HCT116 (cell line): ENCODE measurements around the gene TAX1BP1.

Source experiments
- ATF3 ChIP-seq: IDR thresholded peaks from 2 replicates; pipeline ENCODE4 v1.6.1; 2012
- CTCF ChIP-seq, 3 experiments: fragments of 200-600 bp in 1 of 3; sonication (generic) in 1 of 3; IDR thresholded peaks in 2 of 3; conservative IDR thresholded peaks in 1 of 3; 2 replicates each; pipeline ENCODE4 v1.5.1; 2012 to 2017; ENCODE audit warnings: low read depth in 2 of 3, low read length in 2 of 3, antibody characterized with exemption in 1 of 3, borderline replicate concordance in 1 of 3, control low read depth in 1 of 3, mild to moderate bottlenecking in 1 of 3, mixed read lengths in 1 of 3, mixed run types in 1 of 3, moderate library complexity in 1 of 3; ENCODE audit not compliant: insufficient read depth in 1 of 3
- ELF1 ChIP-seq: IDR thresholded peaks from 2 replicates; pipeline ENCODE4 v1.6.1; 2012; ENCODE audit warnings: low read depth, borderline replicate concordance
- EZH2 ChIP-seq: fragments of 200-600 bp; sonication (generic); IDR thresholded peaks from 2 replicates; pipeline ENCODE4 v1.6.1; 2017; ENCODE audit warnings: antibody characterized with exemption, mixed run types
- EZH2phosphoT487 ChIP-seq: fragments of 200-600 bp; IDR thresholded peaks from 2 replicates; pipeline ENCODE4 v1.6.1; 2018; ENCODE audit warnings: antibody characterized with exemption, borderline replicate concordance
- MAX ChIP-seq: IDR thresholded peaks from 2 replicates; pipeline ENCODE4 v1.6.1; 2012
- POLR2A ChIP-seq: IDR thresholded peaks from 2 replicates; pipeline ENCODE4 v1.7.0; 2011; ENCODE audit warnings: borderline replicate concordance; ENCODE audit not compliant: insufficient read depth, insufficient read length; ENCODE audit errors: extremely low read depth
- POLR2AphosphoS5 ChIP-seq: IDR thresholded peaks from 2 replicates; pipeline ENCODE4 v1.6.1; 2011; ENCODE audit warnings: mild to moderate bottlenecking, low read depth, low read length, moderate library complexity
- RAD21 ChIP-seq: IDR thresholded peaks from 2 replicates; pipeline ENCODE4 v1.6.1; 2012; ENCODE audit warnings: low read depth, mild to moderate bottlenecking
- REST ChIP-seq: IDR thresholded peaks from 2 replicates; pipeline ENCODE4 v1.6.1; 2012; ENCODE audit warnings: low read depth
- SIN3A ChIP-seq: IDR thresholded peaks from 2 replicates; pipeline ENCODE4 v1.6.1; 2012; ENCODE audit warnings: low read depth
- SP1 ChIP-seq: IDR thresholded peaks from 2 replicates; pipeline ENCODE4 v1.6.1; 2012; ENCODE audit warnings: low read depth
- ZFX ChIP-seq: fragments of 450-650 bp; IDR thresholded peaks from 2 replicates; pipeline ENCODE4 v1.6.1; 2017

- TF ChIP-seq ZFX (no peak), CTCF (IDR thresholded peaks at IDR 0.05 in 2 of 3, conservative IDR thresholded peaks at IDR 0.05 in 1 of 3; ENCODE audit: borderline replicate concordance in 1 of 3, insufficient read depth in 1 of 3, low read depth in 2 of 3, low read length in 2 of 3) (no peak), SP1 (no peak), POLR2A (no peak), SIN3A (no peak), POLR2AphosphoS5 (no peak), ATF3 (no peak), REST (no peak), MAX (no peak), EZH2 (no peak), RAD21 (no peak), ELF1 (no peak), EZH2phosphoT487 (no peak)
Observed at GRCh38 chr7:27810186-27810585, 70.2 kb downstream of the TAX1BP1 start.
